ENCODE results near the gene FUT7. TPM values are rescaled to one million over a fixed set of nuclear protein-coding genes. Genes with fewer than 3 reads are reported as not detected.

Gene FUT7
- total and polyA plus RNA-seq, 2 of the 13 experiments (the other 11 are each of a cell fraction or from before 2014, with no cell fraction given), result 0.05 TPM; not detected in 1

- Histone ChIP-seq H3K27ac (ENCODE audit: extremely low read length, insufficient read depth, low read length) (no peak overlapping the region), H3K4me3 (replicated peaks in 1 of 3; ENCODE audit: insufficient read depth in 1 of 3, low read depth in 2 of 3, low read length in 3 of 3) (no peak overlapping the region), H3K4me2 (ENCODE audit: low read depth, low read length) (no peak overlapping the region; the same call in 1 of the 2 replicates), H3K9ac (ENCODE audit: insufficient read depth, low read depth, low read length) (no peak overlapping the region), H3K4me1 (ENCODE audit: insufficient read depth, low read length) (peaks cover 53% of the 10 kb centered on the region), H2AFZ (ENCODE audit: low read length) (no peak overlapping the region), H3K79me2 (ENCODE audit: insufficient read depth, low read length) (peaks cover 9% of the 10 kb centered on the region), H3K9me3 (ENCODE audit: low read length) (no peaks in the 10 kb centered on the region), H3K27me3 (ENCODE audit: control insufficient read depth in 1 of 2, insufficient read depth in 2 of 2, low read length in 2 of 2) (no peaks in the 10 kb centered on the region; a peak in 2 of 5 replicates), H3K36me3 (replicated peaks in 1 of 2; ENCODE audit: control insufficient read depth in 1 of 2, insufficient read depth in 2 of 2, low read length in 2 of 2) (no peaks in the 10 kb centered on the region), H4K20me1 (ENCODE audit: insufficient read depth, low read length) (no peaks in the 10 kb centered on the region)
- intact Hi-C loops (cut with micrococcal nuclease; ENCODE audit: unreplicated experiment) (no loop called here), in situ Hi-C loops (cut with HindIII; ENCODE audit: extremely low pct_ligation_motif_present, low pct_unique_long_range_greater_than_20kb) (no loop called here)
- DNase-seq (ENCODE audit: low spot score) (no peak), ATAC-seq (no peak), FAIRE-seq (no peak)
- WGBS (ENCODE audit: low lambda C conversion rate), result 85% methylated on average over 11 of the region's 16 CpGs
- ChIA-PET POLR2A (interaction anchor here (1.0 kb wide), 1 partner anchor 13 kb away, joined by 4 read pairs; no protein-coding TSS in a partner anchor), CTCF (ENCODE audit: low intra/inter-chr PET ratio, low total read pairs) (no interaction called here)
- no TSS peak for BruUV-seq (replicated peaks)
- TF ChIP-seq BORCS8-MEF2B (CRISPR knock-in tag; IDR thresholded peaks at IDR 0.05), result no peak
Measured at GRCh38 chr9:137057545-137057944, 25.7 kb upstream of the FUT7 start.

DNA sequence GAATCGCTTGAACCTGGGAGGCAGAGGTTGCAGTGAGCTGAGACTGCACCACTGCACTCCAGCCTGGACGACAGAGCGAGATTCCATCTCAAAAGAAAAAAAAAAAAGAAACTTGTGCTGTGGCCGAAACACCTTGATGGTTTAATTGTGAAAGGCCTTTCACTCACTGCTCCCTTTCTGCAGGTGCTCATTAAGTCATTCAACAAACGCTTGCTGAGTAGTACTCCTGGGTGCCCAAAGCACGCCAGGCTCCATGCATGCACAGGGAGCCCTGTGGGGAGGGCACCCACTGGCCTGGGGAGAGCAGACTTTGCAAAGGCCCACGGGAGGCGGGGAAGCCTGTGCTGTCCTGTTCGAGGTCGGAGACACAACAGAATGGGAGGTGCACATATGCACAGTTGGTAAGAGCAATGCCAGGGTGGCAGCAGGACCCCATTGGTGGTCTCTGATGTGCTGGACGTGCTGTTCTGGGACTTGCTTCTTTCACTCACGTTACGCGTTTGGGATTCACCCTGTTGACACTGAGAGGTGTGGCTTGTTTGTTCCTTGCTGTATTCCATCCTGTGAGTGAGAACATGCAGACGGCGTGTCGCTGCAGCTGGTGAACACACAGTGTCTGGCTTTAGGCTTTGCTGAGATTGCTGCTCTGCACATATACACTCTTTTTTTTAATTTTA lies 25.0 kb upstream of the FUT7 start:
- BruUV-seq (replicated peaks), result no TSS peak
- POLR2A ChIA-PET, result interaction anchor here (1.3 to 4.4 kb wide), 4 partner anchors 10 to 30 kb away, joined by 3 to 55 read pairs (median 21); partner anchors contain the start of genes MAN1B1 and SAPCD2
- H2AFZ ChIP-seq (ENCODE audit: low read length), result no peak overlapping the region
- CTCF ChIA-PET (ENCODE audit: low intra/inter-chr PET ratio, low total read pairs), result no interaction called here
- no peaks in the 10 kb centered on the region for H3K36me3 ChIP-seq (replicated peaks in 1 of 2; ENCODE audit: control insufficient read depth in 1 of 2, insufficient read depth in 2 of 2, low read length in 2 of 2)
- peak; percentile 49 for DNase-seq (ENCODE audit: low spot score)
- H3K79me2 ChIP-seq (ENCODE audit: insufficient read depth, low read length), result peaks cover 9% of the 10 kb centered on the region
- no peak overlapping the region for H3K9ac ChIP-seq (ENCODE audit: insufficient read depth, low read depth, low read length)
- H4K20me1 ChIP-seq (ENCODE audit: insufficient read depth, low read length), result no peaks in the 10 kb centered on the region
- 46% methylated on average over 14 of the region's 17 CpGs for WGBS (ENCODE audit: low lambda C conversion rate)
- H3K27me3 ChIP-seq (ENCODE audit: control insufficient read depth in 1 of 2, insufficient read depth in 2 of 2, low read length in 2 of 2), result no peaks in the 10 kb centered on the region; a peak in 2 of 5 replicates
- peak overlapping the region in 1 of 3 experiments; percentile 27; a peak in 2 of 6 replicates for H3K4me3 ChIP-seq (replicated peaks in 1 of 3; ENCODE audit: insufficient read depth in 1 of 3, low read depth in 2 of 3, low read length in 3 of 3)
- peak overlapping the region; percentile 38; the same call in 1 of the 2 replicates for H3K4me2 ChIP-seq (ENCODE audit: low read depth, low read length)
- no peak for ATAC-seq
- peaks cover 57% of the 10 kb centered on the region for H3K4me1 ChIP-seq (ENCODE audit: insufficient read depth, low read length)
- FAIRE-seq, result no peak
- no peak overlapping the region for H3K27ac ChIP-seq (ENCODE audit: extremely low read length, insufficient read depth, low read length)
- intact Hi-C loops (cut with micrococcal nuclease; ENCODE audit: unreplicated experiment) (no loop called here), in situ Hi-C loops (cut with HindIII; ENCODE audit: extremely low pct_ligation_motif_present, low pct_unique_long_range_greater_than_20kb) (no loop called here)
- no peaks in the 10 kb centered on the region for H3K9me3 ChIP-seq (ENCODE audit: low read length)
- TF ChIP-seq BRD4 (CRISPR knock-in tag; IDR thresholded peaks at IDR 0.05) (no peak), HOXA3 (CRISPR knock-in tag; IDR thresholded peaks at IDR 0.05) (no peak; the same call in 1 of the 2 replicates), FOXP1 (IDR thresholded peaks at IDR 0.05) (no peak), FOXP1 (CRISPR knock-in tag; IDR thresholded peaks at IDR 0.05) (0 out of 2 replicates have a peak, but pooled peaks have one; percentile 18), POLR2AphosphoS5 (IDR thresholded peaks at IDR 0.05; ENCODE audit: low read depth, low read length) (no peak), AKAP8 (CRISPR knock-in tag; IDR thresholded peaks at IDR 0.05) (peak; percentile 72; the same call in 1 of the 2 replicates), NR2F6 (IDR thresholded peaks at IDR 0.05) (no peak), NR2F6 (CRISPR knock-in tag; IDR thresholded peaks at IDR 0.05) (0 out of 2 replicates have a peak, but pooled peaks have one; percentile 13), ZNF382 (CRISPR knock-in tag; IDR thresholded peaks at IDR 0.05; ENCODE audit: borderline replicate concordance) (no peak)
- TF ChIP-seq, protein P1, sequence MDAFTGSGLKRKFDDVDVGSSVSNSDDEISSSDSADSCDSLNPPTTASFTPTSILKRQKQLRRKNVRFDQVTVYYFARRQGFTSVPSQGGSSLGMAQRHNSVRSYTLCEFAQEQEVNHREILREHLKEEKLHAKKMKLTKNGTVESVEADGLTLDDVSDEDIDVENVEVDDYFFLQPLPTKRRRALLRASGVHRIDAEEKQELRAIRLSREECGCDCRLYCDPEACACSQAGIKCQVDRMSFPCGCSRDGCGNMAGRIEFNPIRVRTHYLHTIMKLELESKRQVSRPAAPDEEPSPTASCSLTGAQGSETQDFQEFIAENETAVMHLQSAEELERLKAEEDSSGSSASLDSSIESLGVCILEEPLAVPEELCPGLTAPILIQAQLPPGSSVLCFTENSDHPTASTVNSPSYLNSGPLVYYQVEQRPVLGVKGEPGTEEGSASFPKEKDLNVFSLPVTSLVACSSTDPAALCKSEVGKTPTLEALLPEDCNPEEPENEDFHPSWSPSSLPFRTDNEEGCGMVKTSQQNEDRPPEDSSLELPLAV (CRISPR knock-in tag; conservative IDR thresholded peaks at IDR 0.05; ENCODE audit: low read depth), result no peak
- TF ChIP-seq, protein P2, sequence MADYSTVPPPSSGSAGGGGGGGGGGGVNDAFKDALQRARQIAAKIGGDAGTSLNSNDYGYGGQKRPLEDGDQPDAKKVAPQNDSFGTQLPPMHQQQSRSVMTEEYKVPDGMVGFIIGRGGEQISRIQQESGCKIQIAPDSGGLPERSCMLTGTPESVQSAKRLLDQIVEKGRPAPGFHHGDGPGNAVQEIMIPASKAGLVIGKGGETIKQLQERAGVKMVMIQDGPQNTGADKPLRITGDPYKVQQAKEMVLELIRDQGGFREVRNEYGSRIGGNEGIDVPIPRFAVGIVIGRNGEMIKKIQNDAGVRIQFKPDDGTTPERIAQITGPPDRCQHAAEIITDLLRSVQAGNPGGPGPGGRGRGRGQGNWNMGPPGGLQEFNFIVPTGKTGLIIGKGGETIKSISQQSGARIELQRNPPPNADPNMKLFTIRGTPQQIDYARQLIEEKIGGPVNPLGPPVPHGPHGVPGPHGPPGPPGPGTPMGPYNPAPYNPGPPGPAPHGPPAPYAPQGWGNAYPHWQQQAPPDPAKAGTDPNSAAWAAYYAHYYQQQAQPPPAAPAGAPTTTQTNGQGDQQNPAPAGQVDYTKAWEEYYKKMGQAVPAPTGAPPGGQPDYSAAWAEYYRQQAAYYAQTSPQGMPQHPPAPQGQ (CRISPR knock-in tag; IDR thresholded peaks at IDR 0.05; ENCODE audit: borderline replicate concordance), result no peak
